Right atrium auricular region (tissue), 2 donors: ENCODE results near the gene DOCK2. TPM values are rescaled to one million over a fixed set of nuclear protein-coding genes. Genes with fewer than 3 reads are reported as not detected.

Experiments
- DNase-seq: peaks from one replicate; pipeline ENCODE4 v3.0.0-alpha.2; 2019; ENCODE audit warnings: low spot score
- H3K27ac ChIP-seq, 2 donors: fragments of 200-600 bp; sonication (generic); 1 replicate in 1 of 2; 2 replicates in 1 of 2; pipeline ENCODE4 v1.5.1; 2016 to 2019
- H3K27me3 ChIP-seq, 2 donors: fragments of 200-600 bp; sonication (generic); one replicate each; pipeline versions ENCODE4 v1.5.1 to v1.6.0; 2017 to 2019
- H3K36me3 ChIP-seq: fragments of 200-600 bp; sonication (generic); one replicate; pipeline ENCODE4 v1.5.1; 2016
- H3K4me1 ChIP-seq, 2 donors: fragments of 200-600 bp; sonication (generic); one replicate each; pipeline versions ENCODE4 v1.5.1 to v1.6.0; 2017 to 2019
- H3K4me3 ChIP-seq, 2 donors: fragments of 200-600 bp; sonication (generic); 1 replicate in 1 of 2; 2 replicates in 1 of 2; pipeline ENCODE4 v1.5.1; 2017 to 2019; ENCODE audit warnings: mild to moderate bottlenecking in 1 of 2, moderate library complexity in 1 of 2
- H3K9me3 ChIP-seq, 2 donors: fragments of 200-600 bp; sonication (generic); one replicate each; pipeline ENCODE4 v1.5.1; 2019
- CTCF ChIP-seq, 2 donors: fragments of 200-600 bp; sonication (generic); IDR thresholded peaks; one replicate each; pipeline ENCODE4 v1.5.1; 2019; ENCODE audit warnings: antibody characterized with exemption in 2 of 2
- total RNA-seq, 2 donors: library from RNA; depleted of rRNA; stranded (reverse); fragments of >200 nt; gene quantifications; one replicate each; pipeline ENCODE4 v1.1.0, GENCODE V29; 2016

The DOCK2 gene
- total RNA-seq, 2 donors from 2014 or later, result 3.7 to 5.4 TPM

DNA sequence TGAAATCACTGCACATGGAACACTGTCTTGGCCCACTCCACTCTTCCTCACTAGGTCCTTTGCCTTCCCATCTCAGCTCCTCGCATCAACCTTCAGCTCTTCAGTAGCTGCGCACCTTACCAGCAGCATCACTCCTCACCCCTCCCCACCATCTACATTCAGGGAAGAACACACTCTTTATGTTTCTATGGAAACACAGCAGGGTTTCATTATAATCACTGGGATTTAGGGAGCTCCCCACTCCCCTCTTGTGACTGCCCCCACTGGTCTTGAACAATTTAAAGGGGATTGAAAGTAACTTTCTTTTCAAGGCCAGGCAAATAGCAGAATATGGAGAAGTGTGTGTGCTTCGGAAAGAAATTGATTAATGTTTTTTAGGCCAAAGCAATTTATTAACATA, 232.0 kb downstream of the DOCK2 start:
- Histone ChIP-seq H3K4me1 (no peaks in the 10 kb centered on the region), H3K4me3 (no peak overlapping the region), H3K36me3 (no peaks in the 10 kb centered on the region), H3K9me3 (no peaks in the 10 kb centered on the region), H3K27ac (no peak overlapping the region), H3K27me3 (no peaks in the 10 kb centered on the region)
- no peak for TF ChIP-seq CTCF (IDR thresholded peaks at IDR 0.05)
- DNase-seq, result no peak

DNA sequence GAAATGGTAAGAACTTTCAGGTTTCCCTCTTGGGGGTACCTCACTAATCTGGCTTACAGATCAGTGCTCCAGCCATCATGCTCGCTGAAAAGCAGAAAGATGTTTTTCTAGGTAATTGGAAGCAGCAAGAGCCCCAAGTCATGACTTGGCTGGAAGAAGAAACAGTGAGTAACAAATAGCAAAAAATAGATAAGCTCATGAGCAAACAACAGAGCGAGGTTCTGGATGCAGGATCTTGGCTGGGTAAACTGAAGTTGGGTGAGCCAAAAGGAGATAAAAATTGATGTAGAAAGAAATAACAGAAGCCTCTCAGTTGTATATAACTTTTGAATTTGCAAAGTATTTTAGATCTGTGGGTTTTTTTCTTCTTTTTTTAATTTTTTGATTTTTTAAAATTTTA, 233.1 kb downstream of the DOCK2 start:
- Histone ChIP-seq H3K4me3 (no peak overlapping the region), H3K36me3 (no peaks in the 10 kb centered on the region), H3K27ac (no peak overlapping the region), H3K27me3 (no peaks in the 10 kb centered on the region), H3K9me3 (no peaks in the 10 kb centered on the region), H3K4me1 (no peaks in the 10 kb centered on the region)
- no peak for DNase-seq
- no peak for TF ChIP-seq CTCF (IDR thresholded peaks at IDR 0.05)

GRCh38 chr5:169871826-169872490, 234.9 kb downstream of the DOCK2 start:
- TF ChIP-seq CTCF (IDR thresholded peaks at IDR 0.05), result no peak
- no peaks in the 10 kb centered on the region for H3K36me3 ChIP-seq

DNA sequence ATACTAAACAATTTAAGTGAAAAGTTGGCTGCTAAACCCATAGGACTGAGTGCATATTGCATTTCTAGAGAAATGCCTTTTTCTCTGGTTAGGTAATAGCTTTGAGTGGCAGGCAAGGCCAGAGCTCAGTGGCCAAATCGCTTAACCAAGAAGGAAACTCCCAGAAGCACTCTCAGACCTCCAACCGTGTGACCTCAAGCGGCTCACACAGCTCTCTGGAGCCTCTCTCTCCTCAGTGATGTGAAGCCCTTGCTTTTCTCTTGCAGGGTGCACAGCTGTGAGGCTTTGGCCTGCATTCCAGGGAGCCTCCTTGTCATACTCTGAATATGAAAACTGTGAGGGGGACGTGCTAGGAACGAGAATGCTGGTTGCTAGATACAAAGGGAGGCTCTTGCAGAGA, 236.6 kb downstream of the DOCK2 start:
- Histone ChIP-seq H3K27ac (no peak overlapping the region), H3K4me1 (no peaks in the 10 kb centered on the region), H3K9me3 (no peaks in the 10 kb centered on the region), H3K4me3 (no peak overlapping the region), H3K36me3 (no peaks in the 10 kb centered on the region), H3K27me3 (no peaks in the 10 kb centered on the region)
- no peak for TF ChIP-seq CTCF (IDR thresholded peaks at IDR 0.05)
- no peak for DNase-seq

More at GRCh38 chr5:169871826-169872490, 234.9 kb downstream of the DOCK2 start:
- H3K9me3 ChIP-seq, result no peaks in the 10 kb centered on the region
- no peak for DNase-seq
- no peaks in the 10 kb centered on the region for H3K4me1 ChIP-seq
- no peak overlapping the region for H3K27ac ChIP-seq
- no peaks in the 10 kb centered on the region for H3K27me3 ChIP-seq
- no peak overlapping the region for H3K4me3 ChIP-seq

DNA sequence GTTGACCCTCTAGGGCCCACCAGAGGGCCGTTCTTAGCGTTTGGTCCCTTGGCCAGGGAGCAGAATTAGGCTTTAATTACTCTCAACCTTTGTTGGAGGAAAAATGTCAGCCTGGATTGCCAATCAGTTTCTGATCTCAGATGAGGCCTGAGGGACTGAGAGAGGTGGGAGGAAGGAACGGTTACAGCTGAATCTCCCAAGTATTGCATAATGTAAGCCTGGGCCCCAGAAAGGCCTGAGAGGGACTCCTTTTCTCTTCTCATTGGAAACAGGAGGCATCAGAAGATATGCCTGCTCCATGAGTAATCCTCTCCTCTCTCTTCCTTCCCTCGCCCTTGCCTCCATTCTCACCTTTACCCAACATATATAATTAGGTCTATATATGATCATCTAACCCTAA, 237.5 kb downstream of the DOCK2 start:
- H3K4me3 ChIP-seq, result no peak overlapping the region
- H3K27ac ChIP-seq, result peak overlapping the region in 1 of 2 donors; percentile 24
- no peak for TF ChIP-seq CTCF (IDR thresholded peaks at IDR 0.05)
- H3K36me3 ChIP-seq, result no peaks in the 10 kb centered on the region
- no peaks in the 10 kb centered on the region for H3K27me3 ChIP-seq
- no peaks in the 10 kb centered on the region for H3K4me1 ChIP-seq
- H3K9me3 ChIP-seq, result no peaks in the 10 kb centered on the region
- DNase-seq, result no peak
